ENCODE measurements around the gene SEMA6B. TPM values are rescaled to one million over a fixed set of nuclear protein-coding genes. Genes with fewer than 3 reads are reported as not detected.

SEMA6B gene
- total and polyA plus RNA-seq, 11 donors, result 6.0 to 29.7 (median 10.1) TPM

DNA sequence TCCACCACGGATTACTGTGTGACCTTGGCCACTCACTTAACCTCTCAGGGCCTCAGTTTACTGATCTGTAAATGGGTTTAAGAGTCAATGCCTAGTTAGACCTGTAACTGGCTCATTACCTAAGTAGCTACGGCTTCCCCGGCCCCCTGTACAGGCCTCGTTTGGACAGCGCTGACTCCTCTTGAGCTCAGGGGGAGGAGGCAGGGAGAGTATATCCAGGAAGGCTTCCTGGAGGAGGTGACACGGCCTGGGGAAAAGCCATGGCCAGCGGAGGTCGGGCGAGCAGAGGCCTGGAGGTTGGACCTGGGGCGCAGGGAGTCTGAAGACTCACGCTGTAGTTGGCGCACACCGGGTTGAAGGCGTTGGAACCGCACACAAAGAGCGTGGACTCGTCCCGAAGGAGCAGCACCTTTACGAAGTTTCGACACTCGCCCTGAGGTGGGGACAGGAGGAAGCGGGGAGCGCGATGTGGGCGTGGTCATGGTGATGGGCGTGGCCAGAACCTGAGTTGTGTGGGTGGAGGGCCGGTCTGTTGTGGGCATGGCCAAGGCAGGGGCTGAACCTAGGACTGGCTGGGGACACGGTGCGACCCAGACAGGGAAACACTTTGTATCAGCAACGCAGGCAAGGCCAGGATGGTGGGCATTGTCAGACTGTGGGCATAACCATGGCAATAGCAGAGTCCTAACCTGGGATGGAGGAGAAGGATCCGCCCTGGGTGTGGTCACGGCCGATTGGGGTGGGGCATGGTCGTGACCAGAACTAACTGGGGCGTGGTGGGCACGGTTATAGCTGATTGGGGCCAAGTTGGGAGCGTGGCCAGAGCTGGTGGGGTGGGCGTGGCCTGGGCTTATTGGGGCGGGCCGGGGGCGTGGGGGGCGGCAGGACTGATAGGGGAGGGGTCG is 3.6 kb downstream of the SEMA6B start:
- ATAC-seq (no peak), DNase-seq (no peak)
- Histone ChIP-seq H3K36me3 (peaks cover 0 to 27% (median 13%) of the 10 kb centered on the region in 9 donors), H3K9me3 (no peaks in the 10 kb centered on the region), H3K4me1 (peaks cover 0 to 24% (median 3%) of the 10 kb centered on the region in 12 donors), H3K27me3 (no peaks in the 10 kb centered on the region), H3K4me3 (no peak overlapping the region), H3K27ac (no peak overlapping the region)
- no peak for TF ChIP-seq POLR2A (IDR thresholded peaks at IDR 0.05)
- TF ChIP-seq, protein P1, sequence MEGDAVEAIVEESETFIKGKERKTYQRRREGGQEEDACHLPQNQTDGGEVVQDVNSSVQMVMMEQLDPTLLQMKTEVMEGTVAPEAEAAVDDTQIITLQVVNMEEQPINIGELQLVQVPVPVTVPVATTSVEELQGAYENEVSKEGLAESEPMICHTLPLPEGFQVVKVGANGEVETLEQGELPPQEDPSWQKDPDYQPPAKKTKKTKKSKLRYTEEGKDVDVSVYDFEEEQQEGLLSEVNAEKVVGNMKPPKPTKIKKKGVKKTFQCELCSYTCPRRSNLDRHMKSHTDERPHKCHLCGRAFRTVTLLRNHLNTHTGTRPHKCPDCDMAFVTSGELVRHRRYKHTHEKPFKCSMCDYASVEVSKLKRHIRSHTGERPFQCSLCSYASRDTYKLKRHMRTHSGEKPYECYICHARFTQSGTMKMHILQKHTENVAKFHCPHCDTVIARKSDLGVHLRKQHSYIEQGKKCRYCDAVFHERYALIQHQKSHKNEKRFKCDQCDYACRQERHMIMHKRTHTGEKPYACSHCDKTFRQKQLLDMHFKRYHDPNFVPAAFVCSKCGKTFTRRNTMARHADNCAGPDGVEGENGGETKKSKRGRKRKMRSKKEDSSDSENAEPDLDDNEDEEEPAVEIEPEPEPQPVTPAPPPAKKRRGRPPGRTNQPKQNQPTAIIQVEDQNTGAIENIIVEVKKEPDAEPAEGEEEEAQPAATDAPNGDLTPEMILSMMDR (IDR thresholded peaks at IDR 0.05), result no peak
- 78 to 81% (median 79%) methylated on average over 43 of the region's 43 CpGs for WGBS, 4 donors
- intact Hi-C loops (cut with DNase I), result loop anchor here in 8 of 10 donors (5.0 kb wide), 1 partner anchor 81 kb away; the partner anchor contains the start of gene TNFAIP8L1 (in 8 of the 8)

DNA sequence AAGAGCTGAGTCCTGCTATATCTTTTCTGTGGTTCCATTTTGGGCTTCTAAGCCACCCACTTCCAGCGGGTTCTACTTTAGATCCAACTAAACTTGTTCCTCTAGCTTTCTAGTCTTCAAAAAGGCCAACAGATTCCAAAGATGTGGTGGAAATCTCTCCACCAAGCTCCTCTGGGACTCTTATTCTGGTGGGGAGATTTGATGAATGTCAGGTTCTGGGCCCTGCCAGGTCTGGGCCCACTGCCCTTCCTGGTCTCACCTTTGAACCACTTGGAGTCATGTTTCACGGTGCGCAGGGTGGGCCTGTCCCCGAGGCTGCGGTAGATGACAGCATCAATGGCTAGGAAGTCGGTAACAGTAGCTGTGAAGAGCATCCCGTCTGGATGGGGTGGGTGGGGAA is 4.8 kb downstream of the SEMA6B start:
- no peak overlapping the region for H3K27ac ChIP-seq
- no peaks in the 10 kb centered on the region for H3K9me3 ChIP-seq
- ATAC-seq (no peak), DNase-seq (no peak)
- peaks cover 0 to 17% (median 3%) of the 10 kb centered on the region in 12 donors for H3K4me1 ChIP-seq
- no peaks in the 10 kb centered on the region for H3K27me3 ChIP-seq
- no peak for TF ChIP-seq POLR2A (IDR thresholded peaks at IDR 0.05)
- TF ChIP-seq, protein P1 (IDR thresholded peaks at IDR 0.05), result no peak
- no peak overlapping the region for H3K4me3 ChIP-seq
- H3K36me3 ChIP-seq, result peaks cover 0 to 39% (median 25%) of the 10 kb centered on the region in 9 donors
- intact Hi-C loops (cut with DNase I), result loop anchor here in 8 of 10 donors (5.0 kb wide), 1 partner anchor 83 kb away; the partner anchor contains the start of gene TNFAIP8L1 (in 8 of the 8)
- WGBS, 4 donors, result 64 to 87% (median 79%) methylated on average over 4 to 7 of the region's 7 CpGs

DNA sequence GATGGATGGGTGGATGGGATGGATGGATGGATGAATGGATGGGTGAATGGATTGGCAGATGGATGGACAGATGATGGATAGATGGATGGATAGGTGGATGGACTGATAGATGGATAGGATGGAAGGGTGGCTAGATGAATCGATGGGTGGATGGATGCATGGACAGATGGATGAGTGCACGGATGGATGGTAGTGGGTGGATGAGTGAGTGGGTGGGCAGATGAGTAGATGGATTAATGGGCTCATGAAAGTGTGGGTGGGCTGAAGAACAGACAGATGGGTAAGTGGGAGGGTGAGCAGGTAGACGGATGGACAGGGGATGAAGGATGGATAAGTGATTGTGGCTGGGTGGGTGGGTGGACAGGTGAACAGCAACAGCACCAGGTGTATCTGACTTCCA is 5.7 kb downstream of the SEMA6B start:
- Histone ChIP-seq H3K27me3 (no peaks in the 10 kb centered on the region), H3K4me3 (no peak overlapping the region), H3K36me3 (peaks cover 0 to 42% (median 28%) of the 10 kb centered on the region in 9 donors), H3K4me1 (peaks cover 0 to 15% (median 3%) of the 10 kb centered on the region in 12 donors), H3K9me3 (no peaks in the 10 kb centered on the region), H3K27ac (no peak overlapping the region)
- DNase-seq, result no peak
- 60 to 82% (median 73%) methylated on average over 3 of the region's 3 CpGs for WGBS, 4 donors
- no peak for ATAC-seq
- TF ChIP-seq POLR2A (IDR thresholded peaks at IDR 0.05), result no peak
- TF ChIP-seq, protein P1 (IDR thresholded peaks at IDR 0.05), result no peak
- intact Hi-C loops (cut with DNase I), result no loop called here

DNA sequence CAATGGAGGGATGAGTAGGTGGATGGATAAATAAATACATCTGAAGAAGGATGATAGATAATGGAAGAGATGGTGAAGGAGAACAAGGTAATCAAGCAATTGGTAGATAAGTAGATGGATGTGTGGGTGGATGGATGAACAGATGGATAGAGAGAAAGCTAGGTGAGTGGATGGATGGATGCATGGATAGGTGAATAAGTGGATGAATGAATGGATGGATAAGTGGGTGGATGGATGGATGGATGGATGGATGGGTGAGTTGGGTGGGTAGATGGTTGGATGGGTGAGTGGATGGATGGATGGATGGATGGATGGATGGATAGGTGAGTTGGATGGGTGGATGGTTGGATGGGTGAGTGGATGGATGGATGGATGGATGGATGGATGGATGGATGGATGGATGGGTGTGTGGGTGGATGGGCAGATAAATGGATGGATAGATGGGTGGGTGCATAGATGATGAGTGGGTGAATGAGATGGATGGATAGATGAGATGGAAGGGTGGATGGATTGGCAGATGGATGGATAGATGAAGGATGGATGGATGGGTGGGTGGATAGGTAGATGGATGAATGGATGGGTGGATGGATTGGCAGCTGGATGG is 6.3 kb downstream of the SEMA6B start:
- H3K27me3 ChIP-seq, result no peaks in the 10 kb centered on the region
- ATAC-seq, result no peak
- peaks cover 0 to 44% (median 34%) of the 10 kb centered on the region in 9 donors for H3K36me3 ChIP-seq

More for the DNA sequence above, 6.3 kb downstream of the SEMA6B start:
- Histone ChIP-seq H3K4me1 (peaks cover 0 to 13% (median 2%) of the 10 kb centered on the region in 12 donors), H3K9me3 (no peaks in the 10 kb centered on the region), H3K27ac (no peak overlapping the region), H3K4me3 (no peak overlapping the region)
- no peak for DNase-seq
- intact Hi-C loops (cut with DNase I), result no loop called here
- no peak for TF ChIP-seq POLR2A (IDR thresholded peaks at IDR 0.05)
- TF ChIP-seq, protein P1 (IDR thresholded peaks at IDR 0.05), result no peak

Data from heart left ventricle (tissue), 16 donors.